ENCODE measurements around the gene GBGT1.

Gene GBGT1

GRCh38 chr9:133124907-133125275 is 38.8 kb downstream of the GBGT1 start:
- ATAC-seq (ENCODE audit: insufficient read depth, low read depth), result no peak
- peaks cover 3% of the 10 kb centered on the region; the same call in 1 of the 2 replicates for H3K36me3 ChIP-seq (ENCODE audit: insufficient read depth, low read length)
- peaks cover 51% of the 10 kb centered on the region for H4K20me1 ChIP-seq (ENCODE audit: insufficient read depth, low read length)
- no peak overlapping the region for H3K27ac ChIP-seq (ENCODE audit: low read length)
- no peaks in the 10 kb centered on the region for H3K9me3 ChIP-seq (ENCODE audit: insufficient read depth, low read length, severe bottlenecking)
- H3K4me2 ChIP-seq (ENCODE audit: insufficient read depth, low read length), result no peak overlapping the region
- H3K4me3 ChIP-seq (ENCODE audit: low read depth in 1 of 2, low read length in 2 of 2), result no peak overlapping the region
- peaks cover 24% of the 10 kb centered on the region for H3K79me2 ChIP-seq (ENCODE audit: insufficient read depth, low read length)
- DNase-seq, result no peak
- no peak overlapping the region for H3K9ac ChIP-seq (ENCODE audit: low read depth, low read length)
- TF ChIP-seq EZH2 (IDR thresholded peaks at IDR 0.05; ENCODE audit: borderline replicate concordance, low read depth, low read length, severe bottlenecking) (no peak), CTCF (IDR thresholded peaks at IDR 0.05; ENCODE audit: borderline replicate concordance, extremely low read depth, low read length, poor library complexity, severe bottlenecking) (no peak)
- H3K27me3 ChIP-seq (ENCODE audit: insufficient read depth, low read length, poor library complexity), result no peaks in the 10 kb centered on the region
- H2AFZ ChIP-seq (ENCODE audit: low read depth, low read length), result no peak overlapping the region
- peaks cover 20% of the 10 kb centered on the region for H3K4me1 ChIP-seq (ENCODE audit: insufficient read depth, low read length)

GRCh38 chr9:133124123-133124906 is 39.4 kb downstream of the GBGT1 start:
- Histone ChIP-seq H3K4me3 (ENCODE audit: low read depth in 1 of 2, low read length in 2 of 2) (no peak overlapping the region), H3K27me3 (ENCODE audit: insufficient read depth, low read length, poor library complexity) (no peaks in the 10 kb centered on the region), H3K36me3 (ENCODE audit: insufficient read depth, low read length) (peaks cover 3% of the 10 kb centered on the region; the same call in 1 of the 2 replicates), H2AFZ (ENCODE audit: low read depth, low read length) (no peak overlapping the region), H3K79me2 (ENCODE audit: insufficient read depth, low read length) (peaks cover 26% of the 10 kb centered on the region), H3K4me1 (ENCODE audit: insufficient read depth, low read length) (peaks cover 26% of the 10 kb centered on the region), H3K9me3 (ENCODE audit: insufficient read depth, low read length, severe bottlenecking) (no peaks in the 10 kb centered on the region), H3K9ac (ENCODE audit: low read depth, low read length) (no peak overlapping the region), H3K27ac (ENCODE audit: low read length) (no peak overlapping the region), H4K20me1 (ENCODE audit: insufficient read depth, low read length) (peaks cover 54% of the 10 kb centered on the region), H3K4me2 (ENCODE audit: insufficient read depth, low read length) (no peak overlapping the region)
- ATAC-seq (ENCODE audit: insufficient read depth, low read depth), result no peak
- no peak for DNase-seq
- TF ChIP-seq EZH2 (IDR thresholded peaks at IDR 0.05; ENCODE audit: borderline replicate concordance, low read depth, low read length, severe bottlenecking) (no peak), CTCF (IDR thresholded peaks at IDR 0.05; ENCODE audit: borderline replicate concordance, extremely low read depth, low read length, poor library complexity, severe bottlenecking) (no peak)

- Histone ChIP-seq H4K20me1 (ENCODE audit: insufficient read depth, low read length) (peaks cover 58% of the 10 kb centered on the region), H3K4me3 (ENCODE audit: low read depth in 1 of 2, low read length in 2 of 2) (no peak overlapping the region)
These were observed 40.6 kb downstream of the GBGT1 start for GRCh38 chr9:133122935-133123611.

More at GRCh38 chr9:133122935-133123611, 40.6 kb downstream of the GBGT1 start:
- Histone ChIP-seq H3K4me1 (ENCODE audit: insufficient read depth, low read length) (peaks cover 26% of the 10 kb centered on the region), H3K4me2 (ENCODE audit: insufficient read depth, low read length) (no peak overlapping the region), H3K9me3 (ENCODE audit: insufficient read depth, low read length, severe bottlenecking) (no peaks in the 10 kb centered on the region), H3K36me3 (ENCODE audit: insufficient read depth, low read length) (no peaks in the 10 kb centered on the region; the same call in 1 of the 2 replicates), H3K79me2 (ENCODE audit: insufficient read depth, low read length) (peaks cover 30% of the 10 kb centered on the region), H3K9ac (ENCODE audit: low read depth, low read length) (no peak overlapping the region), H2AFZ (ENCODE audit: low read depth, low read length) (no peak overlapping the region), H3K27me3 (ENCODE audit: insufficient read depth, low read length, poor library complexity) (no peaks in the 10 kb centered on the region), H3K27ac (ENCODE audit: low read length) (no peak overlapping the region)
- ATAC-seq (ENCODE audit: insufficient read depth, low read depth), result no peak
- TF ChIP-seq EZH2 (IDR thresholded peaks at IDR 0.05; ENCODE audit: borderline replicate concordance, low read depth, low read length, severe bottlenecking) (no peak), CTCF (IDR thresholded peaks at IDR 0.05; ENCODE audit: borderline replicate concordance, extremely low read depth, low read length, poor library complexity, severe bottlenecking) (no peak)
- DNase-seq, result no peak

Measured in DND-41 (cell line).